ENCODE data around the gene TBC1D9B.

TBC1D9B gene

GRCh38 chr5:179833056-179833708, 74.5 kb downstream of the TBC1D9B start:
- Mint-ChIP-seq H3K4me1 (peaks cover 49% of the 10 kb centered on the region), H3K27me3 (no peaks in the 10 kb centered on the region), H3K36me3 (ENCODE audit: insufficient read depth) (peaks cover 73% of the 10 kb centered on the region), H3K27ac (ENCODE audit: low read depth) (peak overlapping the region; percentile 62), H3K4me3 (no peak overlapping the region), H3K9me3 (no peaks in the 10 kb centered on the region)
- ATAC-seq (replicated peaks; ENCODE audit: extremely low read depth, poor library complexity, severe bottlenecking), result no peak
- no peak for DNase-seq (ENCODE audit: low spot score in 2 of 2)

- no peak overlapping the region for H3K27ac Mint-ChIP-seq (ENCODE audit: low read depth)
- no peak overlapping the region for H3K4me3 Mint-ChIP-seq
- H3K27me3 Mint-ChIP-seq, result no peaks in the 10 kb centered on the region
- ATAC-seq (replicated peaks; ENCODE audit: extremely low read depth, poor library complexity, severe bottlenecking), result no peak
- peaks cover 72% of the 10 kb centered on the region for H3K36me3 Mint-ChIP-seq (ENCODE audit: insufficient read depth)
- H3K9me3 Mint-ChIP-seq, result no peaks in the 10 kb centered on the region
- H3K4me1 Mint-ChIP-seq, result peaks cover 52% of the 10 kb centered on the region
- DNase-seq (ENCODE audit: low spot score in 2 of 2), result no peak
Observed at GRCh38 chr5:179832039-179832745, 75.5 kb downstream of the TBC1D9B start.

- no peak overlapping the region for H3K4me3 Mint-ChIP-seq
- no peaks in the 10 kb centered on the region for H3K27me3 Mint-ChIP-seq
- ATAC-seq (replicated peaks; ENCODE audit: extremely low read depth, poor library complexity, severe bottlenecking), result no peak
- no peaks in the 10 kb centered on the region for H3K9me3 Mint-ChIP-seq
- H3K27ac Mint-ChIP-seq (ENCODE audit: low read depth), result peak overlapping the region; percentile 19
- H3K36me3 Mint-ChIP-seq (ENCODE audit: insufficient read depth), result peaks cover 71% of the 10 kb centered on the region
- peaks cover 40% of the 10 kb centered on the region for H3K4me1 Mint-ChIP-seq
- no peak for DNase-seq (ENCODE audit: low spot score in 2 of 2)
Observed at GRCh38 chr5:179830818-179831468, 76.8 kb downstream of the TBC1D9B start.

GRCh38 chr5:179829732-179830435, 77.8 kb downstream of the TBC1D9B start:
- Mint-ChIP-seq H3K9me3 (no peaks in the 10 kb centered on the region), H3K4me3 (no peak overlapping the region), H3K27me3 (no peaks in the 10 kb centered on the region), H3K4me1 (peaks cover 38% of the 10 kb centered on the region), H3K36me3 (ENCODE audit: insufficient read depth) (peaks cover 73% of the 10 kb centered on the region), H3K27ac (ENCODE audit: low read depth) (peak overlapping the region; percentile 78)
- DNase-seq (ENCODE audit: low spot score in 2 of 2) (no peak), ATAC-seq (replicated peaks; ENCODE audit: extremely low read depth, poor library complexity, severe bottlenecking) (no peak)

- H3K4me1 Mint-ChIP-seq, result peaks cover 42% of the 10 kb centered on the region
- DNase-seq (ENCODE audit: low spot score in 2 of 2) (no peak), ATAC-seq (replicated peaks; ENCODE audit: extremely low read depth, poor library complexity, severe bottlenecking) (no peak)
- peak overlapping the region; percentile 78 for H3K27ac Mint-ChIP-seq (ENCODE audit: low read depth)
- H3K27me3 Mint-ChIP-seq, result no peaks in the 10 kb centered on the region
- no peaks in the 10 kb centered on the region for H3K9me3 Mint-ChIP-seq
- H3K36me3 Mint-ChIP-seq (ENCODE audit: insufficient read depth), result peaks cover 79% of the 10 kb centered on the region
- H3K4me3 Mint-ChIP-seq, result no peak overlapping the region
Observed at GRCh38 chr5:179828756-179829421, 78.8 kb downstream of the TBC1D9B start.

- no peaks in the 10 kb centered on the region for H3K27me3 Mint-ChIP-seq
- H3K9me3 Mint-ChIP-seq, result no peaks in the 10 kb centered on the region
- DNase-seq (ENCODE audit: low spot score in 2 of 2) (no peak), ATAC-seq (replicated peaks; ENCODE audit: extremely low read depth, poor library complexity, severe bottlenecking) (no peak)
- no peak overlapping the region for H3K27ac Mint-ChIP-seq (ENCODE audit: low read depth)
- H3K4me1 Mint-ChIP-seq, result peaks cover 39% of the 10 kb centered on the region
- peaks cover 75% of the 10 kb centered on the region for H3K36me3 Mint-ChIP-seq (ENCODE audit: insufficient read depth)
- no peak overlapping the region for H3K4me3 Mint-ChIP-seq
Observed at GRCh38 chr5:179827680-179828079, 80.0 kb downstream of the TBC1D9B start.

- Mint-ChIP-seq H3K36me3 (ENCODE audit: insufficient read depth) (peaks cover 78% of the 10 kb centered on the region), H3K4me3 (no peak overlapping the region), H3K9me3 (no peaks in the 10 kb centered on the region), H3K27ac (ENCODE audit: low read depth) (no peak overlapping the region), H3K4me1 (peaks cover 48% of the 10 kb centered on the region), H3K27me3 (no peaks in the 10 kb centered on the region)
- no peak for ATAC-seq (replicated peaks; ENCODE audit: extremely low read depth, poor library complexity, severe bottlenecking)
- no peak for DNase-seq (ENCODE audit: low spot score in 2 of 2)
Observed at GRCh38 chr5:179825655-179826182, 82.0 kb downstream of the TBC1D9B start.

GRCh38 chr5:179824745-179825112, 83.0 kb downstream of the TBC1D9B start:
- H3K36me3 Mint-ChIP-seq (ENCODE audit: insufficient read depth), result peaks cover 81% of the 10 kb centered on the region
- peaks cover 51% of the 10 kb centered on the region for H3K4me1 Mint-ChIP-seq
- no peak overlapping the region for H3K4me3 Mint-ChIP-seq
- H3K27ac Mint-ChIP-seq (ENCODE audit: low read depth), result no peak overlapping the region
- ATAC-seq (replicated peaks; ENCODE audit: extremely low read depth, poor library complexity, severe bottlenecking), result no peak
- no peaks in the 10 kb centered on the region for H3K9me3 Mint-ChIP-seq
- H3K27me3 Mint-ChIP-seq, result no peaks in the 10 kb centered on the region
- DNase-seq (ENCODE audit: low spot score in 2 of 2), result no peak

GRCh38 chr5:179823937-179824744, 83.6 kb downstream of the TBC1D9B start:
- H3K36me3 Mint-ChIP-seq (ENCODE audit: insufficient read depth), result peaks cover 79% of the 10 kb centered on the region
- H3K4me3 Mint-ChIP-seq, result no peak overlapping the region
- no peaks in the 10 kb centered on the region for H3K9me3 Mint-ChIP-seq
- DNase-seq (ENCODE audit: low spot score in 2 of 2), result no peak
- no peak overlapping the region for H3K27ac Mint-ChIP-seq (ENCODE audit: low read depth)
- H3K4me1 Mint-ChIP-seq, result peaks cover 47% of the 10 kb centered on the region
- H3K27me3 Mint-ChIP-seq, result no peaks in the 10 kb centered on the region
- no peak for ATAC-seq (replicated peaks; ENCODE audit: extremely low read depth, poor library complexity, severe bottlenecking)

- no peaks in the 10 kb centered on the region for H3K9me3 Mint-ChIP-seq
- peaks cover 48% of the 10 kb centered on the region for H3K4me1 Mint-ChIP-seq
- ATAC-seq (replicated peaks; ENCODE audit: extremely low read depth, poor library complexity, severe bottlenecking) (no peak), DNase-seq (ENCODE audit: low spot score in 2 of 2) (no peak)
- peak overlapping the region; percentile 93 for H3K4me3 Mint-ChIP-seq
- H3K36me3 Mint-ChIP-seq (ENCODE audit: insufficient read depth), result peaks cover 70% of the 10 kb centered on the region
- no peaks in the 10 kb centered on the region for H3K27me3 Mint-ChIP-seq
- peak overlapping the region; percentile 98 for H3K27ac Mint-ChIP-seq (ENCODE audit: low read depth)
Observed at GRCh38 chr5:179822444-179822990, 85.2 kb downstream of the TBC1D9B start.

- no peak for ATAC-seq (replicated peaks; ENCODE audit: extremely low read depth, poor library complexity, severe bottlenecking)
- Mint-ChIP-seq H3K36me3 (ENCODE audit: insufficient read depth) (peaks cover 66% of the 10 kb centered on the region), H3K9me3 (no peaks in the 10 kb centered on the region), H3K27me3 (no peaks in the 10 kb centered on the region), H3K4me1 (peaks cover 46% of the 10 kb centered on the region), H3K4me3 (peak overlapping the region; percentile 93), H3K27ac (ENCODE audit: low read depth) (peak overlapping the region; percentile 98)
- no peak for DNase-seq (ENCODE audit: low spot score in 2 of 2)
Observed at GRCh38 chr5:179822059-179822432, 85.7 kb downstream of the TBC1D9B start.
